Heart left ventricle (tissue), 13 donors: ENCODE measurements around the gene GOPC.

Source experiments
- POLR2A ChIP-seq, 2 donors: fragments of 450-650 bp; IDR thresholded peaks; one replicate each; pipeline ENCODE4 v1.6.1; 2017; ENCODE audit warnings: antibody characterized with exemption in 2 of 2, mild to moderate bottlenecking in 2 of 2, moderate library complexity in 2 of 2
- TF ChIP-seq, protein P1 (sequence below), 12 donors: fragments of 200-600 bp; sonication (generic) in 4 of 12; IDR thresholded peaks; one replicate each; pipeline versions ENCODE4 v1.5.0 to v1.8.0; 2018 to 2022; ENCODE audit warnings: antibody characterized with exemption in 12 of 12, mild to moderate bottlenecking in 5 of 12
- donor health status: ischemic (EF 13 %, LVEDD 7.1; RV severe dilation, severe dysfunction).
- donor health status: DM: no; HTN: yes; CAD: no.
- donor health status: DM: no; HTN: no; CAD: no.
- donor health status: ischemic (EF 25% LVEDD 6.9; RV normal size, moderate dysfunction).
- donor health status: ischemic (EF 25% LVEDD 5.7; RV mildly dilated, moderate dysfunction).
- donor health status: ischemic (EF 35%, LVEDD 5.7; RV mildly dilated, moderate dysfunction).
- donor health status: nonischemic (EF 11% LVEDD 7.7; RV severe dilation, severe dysfunction).
- donor health status: DM: yes; HTN: yes; CAD: no.
- donor health status: PGD.
- donor health status: ischemic (EF 29% LVEDD 5.4; RV normal size, mild dysfunction).
- donor health status: nonischemic (EF 23%, LVEDD 6.1; RV moderate dilation, normal function).

DNA sequence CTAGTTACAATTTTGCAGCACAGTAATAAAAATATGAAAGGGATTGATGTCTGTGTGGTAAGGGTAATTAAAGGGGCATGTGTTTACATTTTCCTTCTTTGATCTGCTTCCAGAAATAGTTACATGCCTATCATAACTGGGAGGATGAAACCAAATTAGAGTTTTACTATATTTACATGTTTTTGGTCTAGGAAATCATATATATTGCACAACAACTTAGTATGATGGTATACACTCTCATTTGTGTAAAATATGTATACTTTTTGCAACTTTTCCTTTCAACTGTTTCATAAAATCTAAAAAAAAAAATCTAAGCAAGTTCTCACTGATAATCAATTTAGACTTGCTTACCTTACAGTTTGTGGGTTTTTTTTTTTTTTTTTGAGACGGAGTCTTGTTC, 87.7 kb downstream of the GOPC start:
- TF ChIP-seq, protein P1, sequence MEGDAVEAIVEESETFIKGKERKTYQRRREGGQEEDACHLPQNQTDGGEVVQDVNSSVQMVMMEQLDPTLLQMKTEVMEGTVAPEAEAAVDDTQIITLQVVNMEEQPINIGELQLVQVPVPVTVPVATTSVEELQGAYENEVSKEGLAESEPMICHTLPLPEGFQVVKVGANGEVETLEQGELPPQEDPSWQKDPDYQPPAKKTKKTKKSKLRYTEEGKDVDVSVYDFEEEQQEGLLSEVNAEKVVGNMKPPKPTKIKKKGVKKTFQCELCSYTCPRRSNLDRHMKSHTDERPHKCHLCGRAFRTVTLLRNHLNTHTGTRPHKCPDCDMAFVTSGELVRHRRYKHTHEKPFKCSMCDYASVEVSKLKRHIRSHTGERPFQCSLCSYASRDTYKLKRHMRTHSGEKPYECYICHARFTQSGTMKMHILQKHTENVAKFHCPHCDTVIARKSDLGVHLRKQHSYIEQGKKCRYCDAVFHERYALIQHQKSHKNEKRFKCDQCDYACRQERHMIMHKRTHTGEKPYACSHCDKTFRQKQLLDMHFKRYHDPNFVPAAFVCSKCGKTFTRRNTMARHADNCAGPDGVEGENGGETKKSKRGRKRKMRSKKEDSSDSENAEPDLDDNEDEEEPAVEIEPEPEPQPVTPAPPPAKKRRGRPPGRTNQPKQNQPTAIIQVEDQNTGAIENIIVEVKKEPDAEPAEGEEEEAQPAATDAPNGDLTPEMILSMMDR (IDR thresholded peaks at IDR 0.05) = no peak
- no peak for TF ChIP-seq POLR2A (IDR thresholded peaks at IDR 0.05)
